Heart right ventricle (tissue), 16 donors: ENCODE results near the gene ANXA4. TPM values are rescaled to one million over a fixed set of nuclear protein-coding genes. Genes with fewer than 3 reads are reported as not detected.

ENCODE experiments used
- ATAC-seq, 8 donors: fragments of 200-7000 bp; cut with Tn5 transposase; one replicate each; pipeline ENCODE4 v1.9.1; 2020; ENCODE audit warnings: mild to moderate bottlenecking in 8 of 8, moderate library complexity in 8 of 8, moderate number of reproducible peaks in 1 of 8
- DNase-seq, 2 donors: peaks; one replicate each; pipeline ENCODE4 v3.0.0-alpha.2; 2020
- H3K27ac ChIP-seq, 10 donors: fragments of 200-600 bp; sonication (generic) in 2 of 10; one replicate each; pipeline versions ENCODE4 v1.5.0 to v1.8.0; 2020 to 2022; ENCODE audit warnings: mild to moderate bottlenecking in 3 of 10
- H3K27me3 ChIP-seq, 7 donors: fragments of 200-600 bp; one replicate each; pipeline ENCODE4 v1.8.0; 2021 to 2022; ENCODE audit warnings: mild to moderate bottlenecking in 2 of 7
- H3K36me3 ChIP-seq, 9 donors: fragments of 200-600 bp; sonication (generic) in 1 of 9; one replicate each; pipeline versions ENCODE4 v1.5.0 to v1.8.0; 2020 to 2022; ENCODE audit warnings: mild to moderate bottlenecking in 2 of 9
- H3K4me1 ChIP-seq, 9 donors: fragments of 200-600 bp; sonication (generic) in 1 of 9; one replicate each; pipeline versions ENCODE4 v1.5.0 to v1.8.0; 2020 to 2022; ENCODE audit warnings: mild to moderate bottlenecking in 4 of 9
- H3K4me3 ChIP-seq, 10 donors: fragments of 200-600 bp; sonication (generic) in 2 of 10; one replicate each; pipeline versions ENCODE4 v1.5.0 to v1.8.0; 2020 to 2022; ENCODE audit warnings: mild to moderate bottlenecking in 7 of 10, moderate library complexity in 2 of 10
- H3K9me3 ChIP-seq, 11 donors: fragments of 200-600 bp in 10 of 11; sonication (generic) in 2 of 11; one replicate each; pipeline versions ENCODE4 v1.5.0 to v1.8.0; 2013 to 2022; ENCODE audit warnings: mild to moderate bottlenecking in 2 of 11, control low read depth in 1 of 11, moderate library complexity in 1 of 11
- CTCF ChIP-seq, 9 donors: fragments of 200-600 bp; sonication (generic) in 2 of 9; IDR thresholded peaks; one replicate each; pipeline versions ENCODE4 v1.5.0 to v1.8.0; 2021 to 2022; ENCODE audit warnings: antibody characterized with exemption in 9 of 9, mild to moderate bottlenecking in 5 of 9, moderate library complexity in 1 of 9
- WGBS, 2 donors: extraction: QIAGEN DNeasy Blood & Tissue Kit; methylation state at CpG; one replicate each; pipeline ENCODE4 v1.1.7; 2013; ENCODE audit warnings: inconsistent platforms in 1 of 2; 5-methylcytosine and 5-hydroxymethylcytosine counted together
- intact Hi-C, 10 donors: fragments of 100-400 bp; cut with DNase I; formaldehyde crosslinking; loops; one replicate each; pipeline versions ENCODE4 v1.11.1 to v1.14.2; 2022
- polyA plus RNA-seq, 2 donors: library from polyadenylated mRNA; stranded (reverse); fragments of 200-250 nt; gene quantifications; one replicate each; pipeline ENCODE4 v1.2.3, GENCODE V29; 2013
- total RNA-seq, 10 donors: library from RNA; stranded (reverse); fragmentation: NEBNext Ultra II Directional in 3 of 10; extraction: Animal tissue kit (Norgen Biotek cat#: 25700) in 3 of 10; gene quantifications; one replicate each; pipeline versions ENCODE4 v1.2.1 to v1.2.4, GENCODE V29; 2021 to 2023
- donor health status: Arrhythmogenic right ventricular cardiomyopathy.
- donor health status: ischemic (EF 13 %, LVEDD 7.1; RV severe dilation, severe dysfunction).
- donor health status: healthy with polysubstance abuse.
- donor health status: DM: no; HTN: yes; CAD: no.
- donor health status: DM: no; HTN: no; CAD: no.
- donor health status: ischemic (EF 25% LVEDD 6.9; RV normal size, moderate dysfunction).
- donor health status: ischemic (EF 25% LVEDD 5.7; RV mildly dilated, moderate dysfunction).
- donor health status: healthy.
- donor health status: DM: yes; HTN: yes; CAD: no.
- donor health status: Ischemic cardiomyopathy.
- donor health status: ischemic (EF 35%, LVEDD 5.7; RV mildly dilated, moderate dysfunction).
- donor health status: nonischemic (EF 11% LVEDD 7.7; RV severe dilation, severe dysfunction).
- donor health status: DM: yes; HTN: yes; CAD: no.
- donor health status: PGD.
- donor health status: ischemic (EF 29% LVEDD 5.4; RV normal size, mild dysfunction).
- donor health status: nonischemic (EF 23%, LVEDD 6.1; RV moderate dilation, normal function).

The ANXA4 gene
- total and polyA plus RNA-seq, 12 donors, result 12.0 to 36.7 (median 22.6) TPM

- no peak for TF ChIP-seq CTCF (IDR thresholded peaks at IDR 0.05)
- Histone ChIP-seq H3K4me1 (peaks cover 0 to 46% (median 15%) of the 10 kb centered on the region in 9 donors), H3K27ac (no peak overlapping the region), H3K4me3 (no peak overlapping the region), H3K27me3 (no peaks in the 10 kb centered on the region), H3K36me3 (peaks cover 0 to 7% (median 0%) of the 10 kb centered on the region in 9 donors), H3K9me3 (no peaks in the 10 kb centered on the region)
- WGBS, 2 donors, result 67 to 68% methylated on average over 3 of the region's 3 CpGs
- ATAC-seq (no peak), DNase-seq (no peak)
- intact Hi-C loops, result loop anchor here in 4 of 10 donors (5.0 to 10.0 kb wide), 3 partner anchors 53 to 330 kb away; no protein-coding TSS in a partner anchor
Observed at GRCh38 chr2:69744456-69744855, 2.5 kb downstream of the ANXA4 start.

- DNase-seq (no peak), ATAC-seq (no peak)
- Histone ChIP-seq H3K27me3 (no peaks in the 10 kb centered on the region), H3K4me1 (peaks cover 0 to 49% (median 15%) of the 10 kb centered on the region in 9 donors), H3K9me3 (no peaks in the 10 kb centered on the region), H3K27ac (no peak overlapping the region), H3K4me3 (no peak overlapping the region), H3K36me3 (peaks cover 0 to 7% (median 0%) of the 10 kb centered on the region in 9 donors)
- TF ChIP-seq CTCF (IDR thresholded peaks at IDR 0.05), result no peak
- intact Hi-C loops, result loop anchor here in 1 of 10 donors (10.0 kb wide), 1 partner anchor 330 kb away; no protein-coding TSS in a partner anchor
- 96 to 97% methylated on average over 2 of the region's 2 CpGs for WGBS, 2 donors
Observed at GRCh38 chr2:69745035-69745434, 3.1 kb downstream of the ANXA4 start.

GRCh38 chr2:69750246-69750645 lies 8.3 kb downstream of the ANXA4 start:
- H3K27me3 ChIP-seq, result no peaks in the 10 kb centered on the region
- no peak overlapping the region for H3K4me3 ChIP-seq
- H3K36me3 ChIP-seq, result peaks cover 0 to 13% (median 0%) of the 10 kb centered on the region in 9 donors
- TF ChIP-seq CTCF (IDR thresholded peaks at IDR 0.05), result no peak
- H3K9me3 ChIP-seq, result no peaks in the 10 kb centered on the region
- intact Hi-C loops, result no loop called here
- ATAC-seq (no peak), DNase-seq (no peak)
- no peak overlapping the region for H3K27ac ChIP-seq
- WGBS, 2 donors, result 90% methylated on average over 6 of the region's 6 CpGs
- H3K4me1 ChIP-seq, result peaks cover 0 to 34% (median 12%) of the 10 kb centered on the region in 9 donors

GRCh38 chr2:69753659-69754363 lies 11.9 kb downstream of the ANXA4 start:
- H3K4me1 ChIP-seq, result peaks cover 0 to 43% (median 16%) of the 10 kb centered on the region in 9 donors
- no peak for DNase-seq
- WGBS, 2 donors, result 92 to 95% methylated on average over 3 of the region's 3 CpGs

More at GRCh38 chr2:69753659-69754363, 11.9 kb downstream of the ANXA4 start:
- no peaks in the 10 kb centered on the region for H3K27me3 ChIP-seq
- H3K9me3 ChIP-seq, result no peaks in the 10 kb centered on the region
- H3K27ac ChIP-seq, result no peak overlapping the region
- H3K36me3 ChIP-seq, result peaks cover 0 to 27% (median 0%) of the 10 kb centered on the region in 9 donors
- no peak for TF ChIP-seq CTCF (IDR thresholded peaks at IDR 0.05)
- ATAC-seq, result no peak
- intact Hi-C loops, result no loop called here
- H3K4me3 ChIP-seq, result no peak overlapping the region
